ENCODE measurements around the gene LACTB.
A peak's percentile ranks its signal among the peaks of the same experiment; 100 is the strongest.

The LACTB gene

DNA sequence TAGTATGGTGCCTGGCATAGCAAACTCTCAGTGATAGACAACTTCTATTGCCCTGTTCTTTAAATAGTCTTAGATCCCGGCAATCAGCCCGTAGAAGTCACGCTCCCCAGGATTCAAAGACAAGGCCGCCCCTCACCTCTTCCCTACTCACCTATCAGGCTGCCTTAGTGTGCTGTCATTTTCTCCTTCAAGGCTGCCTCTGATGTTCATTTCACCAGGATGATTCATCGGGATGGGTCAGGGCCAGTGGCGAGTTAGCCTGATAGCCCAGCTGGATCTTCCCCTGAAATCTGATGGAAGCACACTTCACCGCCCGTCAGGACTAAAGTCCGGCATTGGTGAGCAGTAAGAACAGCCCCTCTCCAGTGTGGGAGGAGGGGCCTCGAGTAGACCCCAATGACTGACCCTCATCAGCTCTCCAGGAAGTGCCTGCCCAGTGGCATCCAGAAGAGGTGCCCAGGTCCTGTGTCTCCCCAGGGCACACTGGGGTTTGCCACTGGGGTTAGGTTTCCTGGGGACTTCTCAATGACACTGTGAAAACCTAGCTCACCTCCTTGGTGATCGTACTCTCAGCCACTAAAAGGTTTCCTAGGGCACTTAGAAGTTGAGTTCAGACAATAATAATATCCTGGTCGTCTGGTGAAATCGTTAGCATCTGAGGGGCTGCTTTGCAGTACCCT lies 41.6 kb upstream of the LACTB start:
- no peaks in the 10 kb centered on the region for H3K27me3 ChIP-seq (ENCODE audit: insufficient read depth, poor library complexity, severe bottlenecking)
- TF ChIP-seq, protein P1, sequence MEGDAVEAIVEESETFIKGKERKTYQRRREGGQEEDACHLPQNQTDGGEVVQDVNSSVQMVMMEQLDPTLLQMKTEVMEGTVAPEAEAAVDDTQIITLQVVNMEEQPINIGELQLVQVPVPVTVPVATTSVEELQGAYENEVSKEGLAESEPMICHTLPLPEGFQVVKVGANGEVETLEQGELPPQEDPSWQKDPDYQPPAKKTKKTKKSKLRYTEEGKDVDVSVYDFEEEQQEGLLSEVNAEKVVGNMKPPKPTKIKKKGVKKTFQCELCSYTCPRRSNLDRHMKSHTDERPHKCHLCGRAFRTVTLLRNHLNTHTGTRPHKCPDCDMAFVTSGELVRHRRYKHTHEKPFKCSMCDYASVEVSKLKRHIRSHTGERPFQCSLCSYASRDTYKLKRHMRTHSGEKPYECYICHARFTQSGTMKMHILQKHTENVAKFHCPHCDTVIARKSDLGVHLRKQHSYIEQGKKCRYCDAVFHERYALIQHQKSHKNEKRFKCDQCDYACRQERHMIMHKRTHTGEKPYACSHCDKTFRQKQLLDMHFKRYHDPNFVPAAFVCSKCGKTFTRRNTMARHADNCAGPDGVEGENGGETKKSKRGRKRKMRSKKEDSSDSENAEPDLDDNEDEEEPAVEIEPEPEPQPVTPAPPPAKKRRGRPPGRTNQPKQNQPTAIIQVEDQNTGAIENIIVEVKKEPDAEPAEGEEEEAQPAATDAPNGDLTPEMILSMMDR (IDR thresholded peaks at IDR 0.05; ENCODE audit: poor library complexity, severe bottlenecking), result no peak
- H3K36me3 ChIP-seq (ENCODE audit: low read depth), result no peaks in the 10 kb centered on the region
- H3K9me3 ChIP-seq (ENCODE audit: severe bottlenecking), result no peaks in the 10 kb centered on the region
- peaks cover 6% of the 10 kb centered on the region for H3K4me1 ChIP-seq (ENCODE audit: insufficient read depth, poor library complexity, severe bottlenecking)
- ATAC-seq (ENCODE audit: low read depth) (peak; percentile 77), DNase-seq (ENCODE audit: low spot score) (no peak)
- H3K27ac ChIP-seq (ENCODE audit: poor library complexity, severe bottlenecking), result no peak overlapping the region
- H3K4me3 ChIP-seq (ENCODE audit: severe bottlenecking), result no peak overlapping the region

DNA sequence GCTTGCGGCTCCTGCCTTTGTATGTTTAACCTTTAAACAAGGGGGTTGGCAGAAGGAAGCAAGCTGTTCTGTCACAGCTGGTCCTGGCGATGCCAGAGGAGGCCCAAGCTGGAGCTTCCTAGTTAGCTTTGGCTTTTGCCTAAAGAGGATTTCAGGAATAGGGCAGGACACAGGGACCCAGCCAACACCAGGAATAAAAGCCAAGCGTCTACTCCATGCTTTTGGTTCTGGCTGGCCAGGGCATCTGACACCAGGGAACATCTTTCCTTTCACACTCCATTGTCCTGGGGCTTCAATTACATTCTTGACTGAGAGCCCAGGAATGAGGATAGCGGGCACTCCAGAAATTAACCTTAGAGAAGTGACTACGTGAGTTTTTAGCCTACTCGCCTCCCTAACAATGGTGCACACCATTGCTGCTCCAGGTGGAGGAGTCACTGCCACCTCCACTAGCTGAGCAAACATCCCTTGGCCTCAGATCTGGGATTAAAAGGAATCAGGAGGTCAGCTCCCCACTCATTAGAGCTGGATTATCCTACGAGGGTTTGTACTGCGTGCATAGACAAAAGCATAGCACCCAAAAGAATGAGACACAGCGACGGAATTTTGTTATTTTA lies 40.9 kb upstream of the LACTB start:
- H3K36me3 ChIP-seq (ENCODE audit: low read depth), result no peaks in the 10 kb centered on the region
- H3K9me3 ChIP-seq (ENCODE audit: severe bottlenecking), result no peaks in the 10 kb centered on the region
- H3K27ac ChIP-seq (ENCODE audit: poor library complexity, severe bottlenecking), result no peak overlapping the region
- H3K27me3 ChIP-seq (ENCODE audit: insufficient read depth, poor library complexity, severe bottlenecking), result no peaks in the 10 kb centered on the region
- peaks cover 6% of the 10 kb centered on the region for H3K4me1 ChIP-seq (ENCODE audit: insufficient read depth, poor library complexity, severe bottlenecking)
- DNase-seq (ENCODE audit: low spot score) (no peak), ATAC-seq (ENCODE audit: low read depth) (no peak)
- H3K4me3 ChIP-seq (ENCODE audit: severe bottlenecking), result no peak overlapping the region
- TF ChIP-seq, protein P1 (IDR thresholded peaks at IDR 0.05; ENCODE audit: poor library complexity, severe bottlenecking), result no peak

DNA sequence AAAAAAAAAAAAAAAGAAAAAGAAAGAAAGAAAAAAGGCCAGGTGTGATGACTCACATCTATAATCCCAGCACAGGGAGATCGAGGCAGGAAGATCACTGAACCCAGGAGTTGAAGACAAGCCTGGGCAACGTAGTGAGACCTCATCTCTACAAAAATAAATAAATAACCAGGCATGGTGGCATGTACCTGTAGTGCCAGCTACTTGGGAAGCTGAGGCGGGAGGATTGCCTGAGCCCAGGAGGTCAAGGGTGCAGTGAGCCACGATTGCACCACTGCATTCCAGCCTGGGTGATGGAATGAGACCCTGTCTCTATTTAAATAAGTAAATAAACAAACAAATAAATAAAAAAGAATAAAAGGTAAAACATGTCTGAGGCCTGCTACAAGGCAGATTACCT lies 39.3 kb upstream of the LACTB start:
- Histone ChIP-seq H3K4me1 (ENCODE audit: insufficient read depth, poor library complexity, severe bottlenecking) (peaks cover 6% of the 10 kb centered on the region), H3K36me3 (ENCODE audit: low read depth) (no peaks in the 10 kb centered on the region), H3K27me3 (ENCODE audit: insufficient read depth, poor library complexity, severe bottlenecking) (no peaks in the 10 kb centered on the region), H3K27ac (ENCODE audit: poor library complexity, severe bottlenecking) (no peak overlapping the region), H3K9me3 (ENCODE audit: severe bottlenecking) (no peaks in the 10 kb centered on the region), H3K4me3 (ENCODE audit: severe bottlenecking) (no peak overlapping the region)
- TF ChIP-seq, protein P1 (IDR thresholded peaks at IDR 0.05; ENCODE audit: poor library complexity, severe bottlenecking), result no peak
- DNase-seq (ENCODE audit: low spot score), result no peak
- no peak for ATAC-seq (ENCODE audit: low read depth)

DNA sequence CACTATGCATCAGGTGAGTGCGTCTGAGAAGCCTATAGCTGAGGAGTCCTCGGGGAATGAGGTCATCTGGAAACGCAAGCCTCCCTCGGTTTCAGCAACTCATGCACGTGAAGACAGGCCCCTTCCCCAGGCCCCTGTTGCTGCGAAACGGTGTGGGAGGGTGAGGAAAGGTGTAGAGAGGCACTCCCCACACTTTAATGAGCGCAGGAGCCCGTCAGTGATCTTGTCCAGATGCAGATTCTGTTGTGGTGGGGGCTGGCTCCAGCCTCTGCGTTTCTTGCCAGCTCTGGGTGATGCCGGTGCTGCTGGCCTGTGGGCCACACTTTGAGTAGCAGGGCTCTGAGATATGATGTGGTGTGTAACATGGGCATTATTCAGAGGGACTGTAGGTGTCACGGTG lies 38.6 kb upstream of the LACTB start:
- TF ChIP-seq, protein P1 (IDR thresholded peaks at IDR 0.05; ENCODE audit: poor library complexity, severe bottlenecking), result no peak
- no peak overlapping the region for H3K27ac ChIP-seq (ENCODE audit: poor library complexity, severe bottlenecking)
- no peak for DNase-seq (ENCODE audit: low spot score)

DNA sequence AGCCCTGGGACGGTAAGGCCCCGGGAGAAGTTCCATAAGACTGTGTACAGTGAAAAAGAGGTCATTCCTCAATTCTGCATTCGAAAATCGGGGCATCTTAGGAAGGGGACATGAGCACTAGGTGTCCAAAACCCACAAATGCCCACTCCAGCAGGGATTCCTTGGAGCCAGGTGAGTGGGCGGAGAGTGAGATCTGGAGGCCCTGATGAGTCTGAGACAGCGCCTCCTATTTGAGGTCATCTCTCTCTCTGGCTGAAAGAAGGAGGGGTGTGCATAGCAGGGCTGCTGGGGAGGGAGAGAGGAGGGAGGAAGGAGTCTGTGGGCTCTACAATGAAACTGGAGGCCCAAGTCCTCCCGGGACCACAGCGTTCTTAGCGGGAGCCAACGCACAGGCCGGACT lies 38.1 kb upstream of the LACTB start:
- Histone ChIP-seq H3K27me3 (ENCODE audit: insufficient read depth, poor library complexity, severe bottlenecking) (no peaks in the 10 kb centered on the region), H3K4me3 (ENCODE audit: severe bottlenecking) (no peak overlapping the region), H3K36me3 (ENCODE audit: low read depth) (no peaks in the 10 kb centered on the region), H3K27ac (ENCODE audit: poor library complexity, severe bottlenecking) (no peak overlapping the region), H3K4me1 (ENCODE audit: insufficient read depth, poor library complexity, severe bottlenecking) (peaks cover 6% of the 10 kb centered on the region), H3K9me3 (ENCODE audit: severe bottlenecking) (no peaks in the 10 kb centered on the region)
- ATAC-seq (ENCODE audit: low read depth) (no peak), DNase-seq (ENCODE audit: low spot score) (no peak)
- TF ChIP-seq, protein P1 (IDR thresholded peaks at IDR 0.05; ENCODE audit: poor library complexity, severe bottlenecking), result no peak

More for the DNA sequence above, 38.6 kb upstream of the LACTB start:
- no peak overlapping the region for H3K4me3 ChIP-seq (ENCODE audit: severe bottlenecking)
- no peak; the same call in 2 of the 3 replicates for ATAC-seq (ENCODE audit: low read depth)
- H3K9me3 ChIP-seq (ENCODE audit: severe bottlenecking), result no peaks in the 10 kb centered on the region
- no peaks in the 10 kb centered on the region for H3K36me3 ChIP-seq (ENCODE audit: low read depth)
- H3K27me3 ChIP-seq (ENCODE audit: insufficient read depth, poor library complexity, severe bottlenecking), result no peaks in the 10 kb centered on the region
- peaks cover 6% of the 10 kb centered on the region for H3K4me1 ChIP-seq (ENCODE audit: insufficient read depth, poor library complexity, severe bottlenecking)
